GM12801 (cell line): ENCODE measurements around the gene CELA1.

Experiments used
- TF ChIP-seq, protein P1 (sequence below): IDR thresholded peaks from one replicate; pipeline ENCODE4 v1.5.1; 2011; ENCODE audit warnings: control low read depth; ENCODE audit not compliant: insufficient read length; ENCODE audit errors: extremely low read depth

CELA1 gene

DNA sequence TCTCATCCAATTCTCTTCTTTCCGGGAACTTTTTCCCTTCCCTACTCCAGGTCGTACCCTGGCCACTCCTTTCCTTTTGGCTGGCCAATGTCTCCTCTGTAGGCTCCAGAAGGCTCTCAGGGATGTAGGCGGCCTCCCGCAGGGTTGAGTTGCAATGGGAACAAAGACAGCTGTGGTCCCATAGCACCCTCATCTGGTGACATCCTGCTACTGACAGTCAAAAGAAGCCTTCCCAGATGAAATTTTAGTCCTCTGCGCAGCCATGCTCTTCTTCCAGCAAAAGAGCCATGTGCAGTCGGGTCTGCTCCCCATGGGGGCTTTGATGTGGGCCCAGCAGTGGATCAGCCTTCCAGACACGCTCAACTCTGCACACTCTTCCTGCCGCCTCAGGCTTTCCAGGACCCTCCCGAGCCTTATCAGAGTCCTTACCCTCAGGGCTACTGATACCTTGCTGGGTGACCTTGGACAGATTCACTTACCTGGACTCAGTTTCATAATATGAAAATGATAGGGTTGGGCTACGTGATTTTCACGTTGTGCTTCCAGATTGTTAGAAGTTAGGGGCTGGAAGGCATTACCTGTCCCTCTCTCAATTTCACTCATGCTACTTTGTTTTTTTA is 5.5 kb upstream of the CELA1 start:
- TF ChIP-seq, protein P1, sequence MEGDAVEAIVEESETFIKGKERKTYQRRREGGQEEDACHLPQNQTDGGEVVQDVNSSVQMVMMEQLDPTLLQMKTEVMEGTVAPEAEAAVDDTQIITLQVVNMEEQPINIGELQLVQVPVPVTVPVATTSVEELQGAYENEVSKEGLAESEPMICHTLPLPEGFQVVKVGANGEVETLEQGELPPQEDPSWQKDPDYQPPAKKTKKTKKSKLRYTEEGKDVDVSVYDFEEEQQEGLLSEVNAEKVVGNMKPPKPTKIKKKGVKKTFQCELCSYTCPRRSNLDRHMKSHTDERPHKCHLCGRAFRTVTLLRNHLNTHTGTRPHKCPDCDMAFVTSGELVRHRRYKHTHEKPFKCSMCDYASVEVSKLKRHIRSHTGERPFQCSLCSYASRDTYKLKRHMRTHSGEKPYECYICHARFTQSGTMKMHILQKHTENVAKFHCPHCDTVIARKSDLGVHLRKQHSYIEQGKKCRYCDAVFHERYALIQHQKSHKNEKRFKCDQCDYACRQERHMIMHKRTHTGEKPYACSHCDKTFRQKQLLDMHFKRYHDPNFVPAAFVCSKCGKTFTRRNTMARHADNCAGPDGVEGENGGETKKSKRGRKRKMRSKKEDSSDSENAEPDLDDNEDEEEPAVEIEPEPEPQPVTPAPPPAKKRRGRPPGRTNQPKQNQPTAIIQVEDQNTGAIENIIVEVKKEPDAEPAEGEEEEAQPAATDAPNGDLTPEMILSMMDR = no peak

DNA sequence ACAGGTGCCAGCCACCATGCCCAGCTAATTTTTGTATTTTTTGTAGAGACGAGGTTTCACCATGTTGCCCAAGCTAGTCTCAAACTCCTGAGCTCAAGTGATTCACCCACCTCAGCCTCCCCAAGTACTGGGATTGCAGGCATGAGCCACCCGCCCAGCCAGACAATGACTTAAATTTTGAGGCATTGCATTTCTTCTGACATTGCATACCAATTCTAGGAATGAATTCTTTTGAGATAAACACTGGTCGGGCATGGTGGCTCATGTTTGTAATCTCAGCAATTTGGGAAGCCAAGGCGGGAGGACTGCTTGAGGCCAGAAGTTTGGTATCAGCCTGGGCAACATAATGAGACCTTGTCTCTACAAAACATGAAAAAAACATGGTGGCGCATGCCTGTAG is 2.5 kb upstream of the CELA1 start:
- TF ChIP-seq, protein P1 = no peak

DNA sequence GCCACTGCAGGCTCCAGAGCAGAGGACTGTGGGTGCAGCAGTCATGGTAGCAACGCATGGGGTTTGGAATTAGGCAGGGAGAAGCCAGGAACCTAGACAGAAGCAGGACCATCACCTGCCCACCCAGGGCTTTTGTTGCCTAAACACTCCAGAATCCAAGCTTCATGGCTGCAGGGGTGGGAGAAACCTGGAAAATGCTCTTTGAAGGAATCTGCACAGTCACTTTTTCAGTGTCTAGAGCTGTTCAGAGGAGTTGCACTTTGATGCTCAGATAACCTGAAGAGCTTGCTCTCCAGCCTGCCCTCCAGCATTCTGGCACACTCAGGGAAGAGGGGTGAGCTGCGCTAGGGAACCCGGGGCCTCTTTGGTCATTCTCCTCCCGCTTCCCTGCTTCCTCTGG is 1.6 kb upstream of the CELA1 start:
- TF ChIP-seq, protein P1 = no peak

DNA sequence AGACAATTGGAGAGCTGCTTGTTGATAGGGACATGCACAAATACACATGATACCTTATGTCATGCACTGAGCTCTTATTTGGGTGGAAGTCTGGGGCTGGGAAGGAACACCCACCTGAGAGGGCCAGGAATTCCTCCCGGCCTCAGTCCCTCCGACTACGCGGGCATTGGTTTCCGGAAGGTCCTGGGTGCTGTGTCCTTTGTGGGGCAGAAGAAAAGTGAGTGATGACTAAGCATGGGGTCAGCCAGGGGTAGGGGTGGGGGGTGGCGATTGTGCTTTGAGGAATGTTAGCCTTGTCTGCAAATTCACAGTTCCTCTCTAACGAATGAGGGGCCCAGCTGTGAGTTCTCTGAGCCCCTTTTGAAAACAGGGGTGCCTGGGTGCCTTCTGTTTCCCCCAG is 798 bp downstream of the CELA1 start:
- TF ChIP-seq, protein P1 = no peak

DNA sequence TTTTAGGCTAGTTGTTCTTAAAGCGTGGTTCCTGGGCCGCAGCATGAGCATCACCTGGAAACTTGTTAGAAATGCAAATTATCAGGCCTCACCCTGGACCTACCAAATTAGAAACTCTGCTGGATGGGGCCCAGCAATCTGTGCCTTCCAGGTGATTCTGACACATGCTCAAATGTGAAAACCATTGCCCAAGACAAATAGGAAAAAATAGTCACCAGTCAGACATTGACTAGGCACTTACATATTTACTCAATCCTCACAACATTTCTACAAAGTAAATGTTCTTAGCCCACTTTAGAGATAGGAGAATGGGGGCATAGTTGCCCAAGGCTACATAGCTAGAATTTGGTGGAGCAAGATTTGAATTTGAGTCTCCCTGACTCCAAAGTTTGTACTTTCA is 3.3 kb downstream of the CELA1 start:
- TF ChIP-seq, protein P1 = no peak

DNA sequence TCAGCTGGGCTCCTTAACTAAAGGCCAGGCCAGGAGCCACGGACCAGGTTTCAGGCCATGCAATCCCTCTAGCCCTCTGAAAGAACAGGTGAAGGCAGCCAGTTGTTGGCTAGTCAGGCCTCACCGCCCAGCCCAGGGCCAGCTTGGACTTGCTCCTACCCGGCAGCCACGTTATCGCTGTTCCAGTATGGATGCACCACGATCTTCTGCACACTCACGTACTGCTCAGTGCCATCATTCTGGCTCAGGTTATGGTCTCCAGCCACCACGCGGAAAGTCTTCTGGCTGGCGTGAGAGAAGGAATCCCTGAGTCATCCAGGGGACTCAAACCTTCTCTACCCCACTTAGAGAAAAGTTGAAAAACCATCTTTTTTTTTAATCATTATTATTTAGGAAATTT is 4.1 kb downstream of the CELA1 start:
- TF ChIP-seq, protein P1 = no peak

DNA sequence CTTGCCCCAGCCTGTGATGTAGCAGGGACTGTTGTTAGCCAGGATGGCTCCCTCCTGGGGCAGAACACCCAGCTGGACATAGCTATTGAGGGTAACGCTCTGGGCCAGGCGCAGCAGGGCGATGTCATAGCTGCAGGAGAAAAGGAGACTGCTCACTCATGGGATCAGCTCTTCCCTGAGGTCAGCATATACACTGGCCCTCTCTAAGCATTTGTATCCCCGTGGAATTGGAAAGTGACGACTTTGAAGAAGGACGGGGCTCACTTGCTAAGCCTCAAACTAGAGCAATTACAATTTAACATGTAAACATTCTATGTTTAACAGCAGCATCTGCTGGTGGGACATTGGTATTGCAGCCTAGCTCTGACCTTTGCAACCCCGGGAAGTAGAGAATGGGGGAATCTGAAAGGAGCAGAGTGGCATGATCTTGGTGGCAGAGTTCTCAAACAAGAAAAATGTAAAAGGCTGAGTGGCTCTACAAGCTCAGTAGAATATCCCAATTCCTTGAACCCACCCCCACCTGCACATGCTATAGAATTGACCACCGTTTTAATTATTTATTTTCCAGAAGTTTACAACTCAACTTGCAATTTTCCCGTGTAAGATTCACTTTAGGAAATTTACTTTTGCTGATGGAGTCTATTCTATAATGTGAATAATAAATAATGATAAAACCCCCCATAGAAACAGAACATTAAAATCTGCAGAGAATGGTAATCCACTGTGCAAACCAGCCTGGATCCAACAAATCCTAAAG is 5.0 kb downstream of the CELA1 start:
- TF ChIP-seq, protein P1 = peak; percentile 98
